NCI-H345 treated with DMSO at 0.1 percent for 48 hours (cell line): ENCODE results near the gene THAP4.

Experiments
- DNase-seq: peaks from one replicate; lab custom pipeline; 2025; ENCODE audit not compliant: unreplicated experiment; lab: John Stamatoyannopoulos, UW

The THAP4 gene

DNA sequence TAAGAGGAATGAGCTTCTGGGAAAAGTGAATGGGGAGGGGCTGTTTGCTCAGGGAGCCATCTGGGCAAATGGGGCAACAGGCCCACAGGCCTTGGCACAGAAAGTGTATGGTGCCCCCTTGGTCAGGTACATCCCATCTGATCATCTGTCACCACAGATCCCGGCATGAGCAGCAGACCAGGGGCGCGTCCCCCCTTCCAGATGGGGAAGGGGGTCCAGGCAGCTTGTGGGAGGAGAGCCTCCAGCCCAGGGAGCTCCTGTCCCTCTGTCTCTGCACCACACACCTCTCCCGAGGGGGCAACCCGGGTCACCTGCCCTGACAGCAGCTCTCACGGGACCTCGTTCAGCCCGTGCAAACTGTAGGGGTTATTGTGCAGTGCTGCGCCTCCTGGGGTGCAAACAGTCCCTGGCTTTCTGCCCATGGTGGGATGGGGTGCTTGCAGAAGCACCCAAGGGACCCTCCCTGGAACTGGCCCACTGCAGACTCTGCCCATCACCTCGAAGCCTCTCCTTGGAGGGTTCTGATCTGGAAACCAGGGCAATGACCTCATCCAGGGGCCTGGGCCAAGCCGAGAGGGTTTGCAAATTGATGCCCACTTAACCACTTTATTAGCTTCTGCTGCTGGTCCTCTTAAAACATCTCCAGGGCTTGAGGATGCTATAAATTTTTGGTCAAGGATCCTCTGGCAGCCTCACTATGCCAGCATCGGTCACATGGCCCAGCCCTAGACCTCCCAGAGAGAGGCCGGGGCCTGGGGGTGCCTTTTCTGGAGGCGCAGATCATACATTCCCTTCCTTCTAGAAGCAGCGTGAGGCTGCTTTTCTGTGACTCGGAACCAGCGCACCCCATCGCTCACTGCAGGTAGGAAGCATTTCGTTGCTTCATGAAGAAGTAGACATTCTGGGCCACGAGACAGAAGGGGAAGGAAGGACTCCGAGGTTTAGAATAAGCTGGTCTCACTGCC, 86.1 kb downstream of the THAP4 start:
- DNase-seq, result no peak

DNA sequence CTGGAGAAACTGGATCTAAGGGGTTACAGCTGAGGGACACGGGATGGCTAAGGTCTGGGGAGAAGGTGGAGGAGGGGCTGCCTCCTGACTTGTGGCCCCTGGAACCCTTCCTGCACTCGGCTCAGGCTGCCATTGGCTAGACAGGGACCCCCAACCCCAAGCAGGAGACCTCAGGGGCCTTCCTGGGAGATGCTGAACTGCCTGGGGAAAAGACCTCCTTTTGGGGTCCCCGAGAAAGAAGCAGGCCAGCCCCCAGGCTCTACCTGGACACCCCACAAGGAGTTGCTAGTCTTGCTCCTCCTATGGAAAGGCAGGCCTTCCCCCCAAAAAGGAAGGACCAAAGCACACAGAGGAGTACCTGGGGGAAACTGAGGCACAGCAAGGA, 88.5 kb downstream of the THAP4 start:
- DNase-seq, result no peak

DNA sequence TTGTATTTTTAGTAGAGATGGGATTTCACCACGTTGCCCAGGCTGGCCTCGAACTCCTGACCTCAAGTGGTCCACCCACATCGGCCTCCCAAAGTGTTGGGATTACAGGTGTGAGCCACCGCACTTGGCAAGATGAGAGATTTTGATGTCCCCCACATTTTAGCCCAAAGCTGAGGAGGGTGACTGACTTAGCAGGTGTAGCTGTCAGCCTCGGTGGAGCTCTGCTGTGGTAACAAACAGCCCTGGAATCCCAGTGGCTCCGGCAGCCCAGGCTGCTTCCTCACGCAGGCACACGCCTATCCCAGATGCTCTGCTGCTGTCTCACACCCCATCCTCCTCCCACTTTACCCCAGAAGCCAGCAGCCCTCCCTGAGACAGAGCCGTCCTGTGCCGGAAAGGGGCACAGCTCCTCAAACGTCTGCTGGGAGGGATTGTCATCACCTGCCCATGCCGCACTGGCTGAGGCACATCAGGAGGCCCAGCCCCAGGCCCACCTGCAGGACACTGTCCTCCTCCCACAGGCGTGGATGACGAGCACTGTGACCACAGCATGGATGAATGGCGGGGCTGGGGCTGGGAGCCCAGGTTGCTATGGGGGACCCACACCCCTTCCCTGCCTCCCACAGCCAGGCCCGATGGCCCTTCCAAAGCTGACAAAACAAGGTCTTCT, 89.0 kb downstream of the THAP4 start:
- no peak for DNase-seq

DNA sequence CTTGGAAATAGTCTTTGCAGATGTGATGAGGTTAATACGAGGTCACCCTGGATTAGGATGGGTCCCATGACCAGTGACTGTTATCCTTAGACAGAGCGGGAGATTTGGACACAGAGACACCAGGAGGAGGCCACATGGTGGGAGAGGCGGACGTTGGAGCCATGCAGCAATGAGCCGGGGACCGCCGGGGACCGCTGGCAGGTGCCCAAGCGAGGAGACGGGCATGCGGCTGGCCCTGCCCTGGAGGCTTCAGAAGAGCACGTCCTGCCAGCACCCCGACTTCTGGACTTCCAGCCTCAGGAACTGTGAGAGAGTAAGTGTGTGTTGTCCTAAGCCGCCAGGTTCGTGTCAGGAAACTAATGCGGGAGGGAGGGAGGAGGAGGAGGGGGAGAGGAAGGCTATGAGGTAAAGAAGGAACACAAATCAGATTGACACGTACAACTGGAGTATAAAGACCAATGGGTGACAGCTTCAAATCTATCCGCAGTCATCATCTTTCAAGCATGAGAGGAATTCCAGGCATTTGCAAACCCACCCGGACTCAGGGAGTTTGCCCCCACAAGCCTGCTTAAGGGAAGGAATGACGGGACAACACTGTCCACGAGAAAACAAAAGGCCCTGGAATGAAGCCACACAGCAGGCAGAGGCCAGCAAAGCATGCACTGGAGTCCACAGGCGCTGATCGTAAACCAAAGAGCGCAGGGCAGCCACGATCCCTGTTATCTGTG, 90.0 kb downstream of the THAP4 start:
- DNase-seq, result no peak

DNA sequence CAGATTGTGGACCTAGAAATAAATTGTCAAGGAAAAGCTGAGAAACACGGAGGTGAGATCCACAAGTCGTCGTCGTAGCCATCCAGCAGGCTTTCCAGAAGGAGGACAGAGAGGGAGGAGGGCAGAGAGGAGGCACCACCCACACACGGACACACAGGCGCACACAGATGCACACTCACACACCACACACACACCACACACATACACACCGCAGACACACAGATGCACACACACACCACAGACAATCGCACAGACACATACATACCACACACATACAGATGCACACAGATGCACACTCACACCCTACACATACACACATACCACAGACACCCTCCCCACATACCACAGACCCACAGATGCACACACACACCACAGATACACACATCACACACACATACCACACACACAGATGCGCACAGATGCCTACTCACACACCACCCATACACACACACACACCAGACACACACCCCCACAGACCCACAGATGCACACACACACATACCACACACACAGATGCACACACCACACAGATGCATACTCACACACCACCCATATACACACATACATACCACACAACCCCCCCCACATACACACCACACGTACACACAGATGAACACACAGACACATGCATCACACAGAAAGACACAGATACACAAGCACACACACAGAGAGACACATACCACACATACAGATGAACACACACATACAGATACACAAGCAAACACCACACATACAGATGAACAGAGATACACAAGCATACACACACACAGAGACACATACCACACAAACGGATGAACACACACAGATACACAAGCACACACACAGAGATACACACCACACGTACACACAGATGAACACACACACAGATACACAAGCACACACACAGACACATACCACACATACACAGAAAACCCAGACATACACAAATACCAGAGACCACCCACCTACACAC, 91.2 kb downstream of the THAP4 start:
- no peak for DNase-seq

DNA sequence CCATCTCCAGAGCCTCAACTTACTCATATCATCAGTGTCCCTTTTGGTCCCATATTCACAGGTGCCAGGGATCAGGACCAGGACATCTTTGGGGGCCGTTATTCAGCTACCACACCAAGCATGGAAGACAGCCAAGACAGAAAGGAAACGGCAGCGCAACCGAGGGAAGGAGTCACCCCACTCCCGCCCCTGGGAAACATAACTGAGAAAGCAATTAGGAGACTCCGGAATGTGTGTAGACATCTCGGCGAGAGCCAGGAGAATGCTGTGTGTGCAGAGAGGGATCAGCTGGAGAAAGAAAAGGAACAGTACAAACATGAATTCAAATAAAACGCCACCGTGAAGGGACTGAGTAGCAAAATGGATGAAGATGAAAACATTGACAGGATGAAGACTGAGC, 91.9 kb downstream of the THAP4 start:
- no peak for DNase-seq

DNA sequence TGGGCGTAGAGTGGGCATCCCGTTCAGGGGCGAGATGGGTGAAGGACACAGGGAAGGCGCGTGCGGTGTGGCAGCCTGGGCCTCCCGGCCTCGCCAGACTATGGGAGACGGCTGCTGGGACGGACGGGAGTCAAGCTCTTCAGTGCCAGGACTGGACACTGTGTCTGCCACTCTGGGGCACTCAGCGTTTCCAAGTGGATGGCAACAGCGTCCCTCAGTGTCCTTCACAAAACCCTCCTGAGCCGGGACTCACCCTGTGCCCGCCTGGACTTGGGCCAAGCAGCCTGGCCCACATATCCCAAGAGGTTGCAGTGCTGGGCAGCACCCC, 94.7 kb downstream of the THAP4 start:
- no peak for DNase-seq

GRCh38 chr2:241541564-241542277, 95.2 kb downstream of the THAP4 start:
- no peak for DNase-seq

GRCh38 chr2:241540771-241541561, 96.0 kb downstream of the THAP4 start:
- no peak for DNase-seq

DNA sequence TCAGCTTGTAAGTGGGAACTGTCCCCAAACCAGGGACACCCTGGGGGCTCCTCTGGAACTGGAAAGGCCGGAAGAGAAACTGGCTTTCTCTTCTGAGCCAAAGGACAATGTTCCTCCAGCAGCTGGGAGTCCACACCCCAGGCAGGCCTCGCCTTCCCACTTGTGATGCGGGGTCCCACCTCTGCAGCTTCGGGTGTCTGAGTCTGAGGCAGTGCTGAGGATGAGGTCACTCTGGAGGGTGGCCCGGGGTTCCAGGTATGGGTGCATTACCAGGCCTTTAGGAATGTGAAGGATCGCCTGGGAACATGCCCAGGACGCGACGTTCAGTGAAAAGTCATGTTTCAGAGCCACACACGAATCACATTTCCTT, 96.6 kb downstream of the THAP4 start:
- no peak for DNase-seq

DNA sequence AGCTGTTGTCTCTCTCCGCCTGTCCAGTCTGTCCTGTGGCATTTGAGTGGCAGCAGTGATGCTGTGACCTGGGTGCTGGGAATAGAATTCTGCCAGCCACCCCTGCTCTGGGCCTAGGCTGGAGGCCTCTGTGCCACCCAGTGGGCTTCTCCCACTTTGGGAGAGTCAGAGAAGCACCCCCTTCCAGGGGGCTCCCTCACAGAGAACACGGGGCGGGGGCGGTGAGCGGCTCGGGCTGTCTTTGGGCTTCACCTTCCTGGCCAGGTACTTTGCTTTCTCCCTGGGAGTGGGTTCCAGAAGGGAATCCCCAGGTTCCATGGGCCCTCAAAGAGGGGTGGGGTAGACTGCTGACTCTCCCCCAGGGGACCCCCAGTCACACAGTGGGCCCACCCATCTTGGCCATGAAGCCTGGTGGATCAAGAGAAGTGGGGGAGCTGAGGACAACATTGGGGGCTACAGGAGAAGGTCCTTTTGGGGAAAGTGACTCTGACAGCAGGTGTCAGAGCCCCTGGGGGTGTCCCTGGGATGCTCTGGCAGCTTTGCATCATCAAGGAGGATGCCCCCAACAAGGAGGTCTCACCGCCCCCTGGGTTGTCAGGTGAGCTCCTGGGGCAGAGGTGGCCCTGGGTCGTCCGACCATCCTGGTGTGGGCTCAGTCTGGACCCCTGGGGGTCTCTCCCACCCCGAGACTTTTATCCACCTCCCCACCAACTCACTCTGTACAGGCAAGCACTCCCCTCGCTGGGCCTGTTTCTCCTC, 97.2 kb downstream of the THAP4 start:
- no peak for DNase-seq

DNA sequence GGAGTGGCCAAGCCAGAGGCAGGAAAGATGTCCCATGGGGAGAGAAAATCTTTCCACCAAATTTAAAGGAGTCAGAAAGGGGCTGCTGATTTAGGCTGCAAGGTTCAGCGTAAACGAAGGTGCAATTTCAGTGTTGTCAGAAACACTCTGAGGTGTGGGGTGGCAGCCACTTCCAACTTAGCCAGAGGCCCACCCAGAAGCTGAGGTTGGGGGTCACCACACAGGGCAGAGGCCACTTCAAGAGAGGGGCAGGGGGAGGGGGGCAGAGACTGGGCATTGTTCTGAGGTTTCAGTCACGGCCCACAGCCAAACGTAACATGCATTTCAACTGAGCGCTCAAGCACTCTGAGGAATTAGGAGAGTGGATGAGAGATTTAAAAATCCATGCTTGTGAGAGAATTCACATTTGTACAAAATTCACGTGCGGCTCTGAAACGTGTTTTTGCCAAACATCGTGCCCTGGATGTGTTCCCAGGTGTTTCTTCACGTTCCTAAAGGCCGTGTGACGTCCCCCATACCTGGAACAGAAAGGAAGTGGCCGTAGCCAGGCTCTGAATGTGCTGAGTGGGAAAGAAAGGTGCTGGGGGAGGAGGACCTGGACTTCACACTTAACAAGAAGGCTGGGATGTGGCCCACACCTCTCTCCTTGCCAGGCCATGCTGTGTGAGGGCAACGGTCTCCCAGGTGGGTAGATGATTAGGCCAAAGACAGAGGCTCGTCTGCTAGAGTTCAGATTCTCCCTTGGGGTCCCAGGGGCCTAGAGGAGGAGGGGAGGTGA, 97.9 kb downstream of the THAP4 start:
- no peak for DNase-seq

GRCh38 chr2:241535871-241536655, 100.9 kb downstream of the THAP4 start:
- no peak for DNase-seq

GRCh38 chr2:241534701-241535375, 102.1 kb downstream of the THAP4 start:
- no peak for DNase-seq
